HTERT RPE-1 (cell line): ENCODE measurements around the gene PHACTR1.

Experiments
- in situ Hi-C: fragments of 300-500 bp; cut with MboI; formaldehyde crosslinking; loops from 4 replicates; pipeline ENCODE4 v1.14.3; 2020; ENCODE audit warnings: low sequenced_read_pairs

The PHACTR1 gene

DNA sequence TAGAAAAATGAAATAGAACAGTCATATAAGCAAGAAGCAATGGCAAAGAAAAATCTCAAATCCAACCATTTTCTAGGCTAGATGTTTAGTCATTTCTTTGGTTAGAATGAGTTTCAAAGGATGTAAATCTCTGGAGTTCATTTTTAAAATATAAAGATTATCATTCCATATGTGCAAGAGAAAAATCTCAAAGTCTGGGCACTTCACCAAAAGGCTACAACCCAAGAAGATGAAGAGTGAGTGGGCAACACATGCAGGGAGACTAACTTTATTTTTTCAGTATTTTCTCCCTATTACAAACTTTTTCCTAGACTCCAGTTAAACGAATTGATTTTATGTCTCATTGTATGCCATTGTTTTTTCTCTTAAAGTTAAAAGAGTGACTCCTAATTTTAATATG lies 83.6 kb downstream of the PHACTR1 start:
- in situ Hi-C loops = no loop called here

DNA sequence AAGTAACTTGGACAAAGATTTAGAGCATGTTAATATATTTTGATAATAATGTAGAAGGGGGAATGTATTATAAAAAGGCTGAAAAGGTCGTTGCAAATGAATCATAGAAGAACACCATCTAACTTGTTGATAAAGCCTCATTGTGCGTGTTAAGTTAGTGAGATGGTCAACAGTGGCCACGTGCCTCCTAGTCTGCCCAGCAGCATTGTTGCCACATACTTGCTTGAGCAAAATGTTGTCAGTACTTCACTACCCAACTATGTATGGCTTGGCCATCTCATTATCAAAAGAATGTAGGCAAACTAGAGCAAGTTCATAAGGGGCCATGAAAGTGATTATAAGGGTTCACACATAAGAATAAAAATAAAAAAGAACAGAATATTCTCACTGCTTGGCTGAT lies 84.6 kb downstream of the PHACTR1 start:
- in situ Hi-C loops = no loop called here

DNA sequence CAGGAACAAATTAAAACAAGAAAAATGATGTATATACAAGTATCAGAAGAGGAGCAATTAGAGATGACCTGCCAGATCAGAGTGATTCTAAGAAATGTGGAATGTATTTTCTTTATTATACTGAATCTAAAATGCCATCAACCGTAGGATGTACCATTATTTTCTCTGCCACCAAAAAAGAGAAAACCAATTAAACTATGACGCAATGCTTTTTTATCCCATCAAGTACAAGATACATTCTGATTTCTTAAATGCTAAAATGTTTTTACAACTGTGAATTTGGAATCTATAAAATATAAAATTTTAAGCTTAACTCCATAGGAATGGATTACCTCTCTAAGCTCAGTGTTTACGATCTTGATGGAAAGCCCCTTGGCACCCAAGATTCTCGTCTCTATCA lies 85.9 kb downstream of the PHACTR1 start:
- in situ Hi-C loops = no loop called here

DNA sequence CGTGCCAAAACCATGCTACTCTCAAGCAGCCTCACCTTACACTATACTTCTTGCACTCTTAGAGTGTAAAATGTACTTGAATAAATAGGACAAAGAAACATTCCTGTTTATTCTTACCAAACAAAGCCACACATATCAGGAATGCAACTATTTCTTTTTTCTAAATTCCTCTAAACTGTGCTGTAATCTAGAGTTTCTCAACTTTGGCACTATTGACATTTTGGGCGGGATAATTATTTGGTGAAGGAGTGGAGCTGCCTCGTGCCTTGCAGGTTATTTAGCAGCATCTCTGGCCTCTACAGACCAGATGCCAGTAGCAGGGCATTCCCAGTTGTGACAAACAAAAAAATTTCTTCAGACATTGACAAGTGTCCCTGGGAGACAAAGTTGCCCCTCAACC lies 86.9 kb downstream of the PHACTR1 start:
- in situ Hi-C loops = no loop called here

GRCh38 chr6:12804952-12805645 lies 88.5 kb downstream of the PHACTR1 start:
- in situ Hi-C loops = no loop called here

DNA sequence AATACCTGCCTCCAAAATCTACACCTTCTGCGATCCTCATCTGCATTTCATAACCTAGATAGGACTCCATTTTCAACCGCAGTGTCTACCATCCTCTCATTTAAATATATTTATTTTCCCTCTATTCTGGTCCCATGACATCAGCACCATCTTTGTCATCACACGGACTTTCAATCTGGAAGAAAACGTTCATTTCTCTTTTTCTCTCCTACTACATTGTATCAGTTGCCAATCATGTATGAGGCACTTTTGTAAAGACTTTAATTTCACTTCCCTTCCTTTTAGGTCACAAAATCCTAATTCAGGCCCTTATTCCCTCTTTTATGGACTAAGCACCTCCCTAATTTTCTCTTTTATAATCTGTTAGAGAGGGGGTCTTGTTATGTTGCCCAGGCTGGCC lies 89.6 kb downstream of the PHACTR1 start:
- in situ Hi-C loops = no loop called here

DNA sequence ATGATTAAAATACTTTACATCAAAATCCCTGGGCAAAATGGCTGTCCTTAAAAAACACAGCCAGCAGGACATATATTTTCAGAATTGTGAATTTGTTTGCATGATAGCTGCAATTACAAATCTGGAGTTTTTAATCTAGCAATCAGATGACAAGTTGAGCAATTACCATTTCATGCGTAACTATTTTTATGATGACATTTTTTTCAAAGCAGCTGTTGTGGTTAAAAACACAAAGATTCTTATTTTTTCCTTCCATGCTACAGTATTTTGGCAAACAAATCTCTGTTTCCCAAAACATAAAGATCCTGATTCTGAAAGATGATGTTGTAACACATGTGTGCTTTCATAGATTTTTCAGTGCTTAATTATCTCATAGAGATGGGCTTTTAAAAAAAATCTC lies 90.2 kb downstream of the PHACTR1 start:
- in situ Hi-C loops = no loop called here

DNA sequence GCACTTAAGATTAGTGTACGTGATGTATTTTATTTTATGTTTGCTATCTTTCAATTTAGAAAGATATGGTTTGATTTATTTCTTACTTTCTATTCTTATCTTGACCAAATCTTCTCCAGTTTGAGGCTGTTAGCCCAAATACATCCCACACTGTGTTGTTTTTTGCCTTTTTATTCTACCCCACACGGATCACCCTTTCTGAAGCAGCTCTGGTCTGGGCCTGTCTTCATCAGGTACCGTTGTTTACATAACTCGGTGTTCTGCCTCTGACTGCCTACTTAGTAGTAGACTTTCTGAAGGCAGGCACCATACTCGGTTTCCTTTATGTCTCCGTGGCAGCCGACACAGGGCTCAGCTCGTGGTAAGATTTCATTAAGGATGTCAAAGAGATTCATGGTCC lies 95.0 kb downstream of the PHACTR1 start:
- in situ Hi-C loops = no loop called here

- in situ Hi-C loops = no loop called here
Observed at GRCh38 chr6:12813321-12813720, 96.8 kb downstream of the PHACTR1 start.

DNA sequence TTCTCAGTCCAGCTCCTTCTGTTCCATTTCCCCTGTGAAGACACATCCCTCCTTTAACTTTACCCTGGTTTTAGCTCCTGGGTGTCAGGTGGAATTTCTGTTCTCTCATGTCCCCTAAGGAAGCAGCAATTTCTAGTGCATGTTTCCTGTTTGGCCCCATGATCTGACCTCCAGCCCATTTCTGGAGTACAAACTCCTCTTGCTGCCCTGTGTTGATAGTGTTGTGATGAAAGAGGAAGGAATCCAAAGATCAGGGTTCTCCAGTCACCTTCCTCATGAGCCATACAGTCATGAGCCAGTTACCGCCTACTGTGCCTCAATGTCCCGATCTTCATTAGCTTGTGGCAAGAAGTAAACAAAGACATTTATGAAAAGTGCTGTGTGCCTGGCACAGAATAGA lies 97.4 kb downstream of the PHACTR1 start:
- in situ Hi-C loops = no loop called here

DNA sequence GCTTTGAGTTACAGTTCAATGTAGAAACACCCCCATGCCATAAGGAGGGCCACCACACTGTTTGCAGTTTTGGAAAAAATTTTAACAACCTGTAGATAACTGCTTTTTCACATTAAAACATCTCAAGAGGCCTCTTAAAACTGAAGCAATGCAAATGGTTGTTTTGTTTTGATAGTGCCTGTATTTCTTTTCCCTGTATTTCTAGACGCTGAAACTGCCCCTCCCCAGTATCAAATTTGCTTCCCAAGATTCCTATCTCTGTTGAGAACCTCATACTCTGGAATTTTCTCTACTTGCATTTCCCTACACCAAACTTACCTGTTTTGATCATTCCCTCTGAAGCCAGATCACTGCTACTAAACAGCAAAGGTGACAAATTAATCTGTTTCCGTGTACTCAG lies 98.5 kb downstream of the PHACTR1 start:
- in situ Hi-C loops = no loop called here

DNA sequence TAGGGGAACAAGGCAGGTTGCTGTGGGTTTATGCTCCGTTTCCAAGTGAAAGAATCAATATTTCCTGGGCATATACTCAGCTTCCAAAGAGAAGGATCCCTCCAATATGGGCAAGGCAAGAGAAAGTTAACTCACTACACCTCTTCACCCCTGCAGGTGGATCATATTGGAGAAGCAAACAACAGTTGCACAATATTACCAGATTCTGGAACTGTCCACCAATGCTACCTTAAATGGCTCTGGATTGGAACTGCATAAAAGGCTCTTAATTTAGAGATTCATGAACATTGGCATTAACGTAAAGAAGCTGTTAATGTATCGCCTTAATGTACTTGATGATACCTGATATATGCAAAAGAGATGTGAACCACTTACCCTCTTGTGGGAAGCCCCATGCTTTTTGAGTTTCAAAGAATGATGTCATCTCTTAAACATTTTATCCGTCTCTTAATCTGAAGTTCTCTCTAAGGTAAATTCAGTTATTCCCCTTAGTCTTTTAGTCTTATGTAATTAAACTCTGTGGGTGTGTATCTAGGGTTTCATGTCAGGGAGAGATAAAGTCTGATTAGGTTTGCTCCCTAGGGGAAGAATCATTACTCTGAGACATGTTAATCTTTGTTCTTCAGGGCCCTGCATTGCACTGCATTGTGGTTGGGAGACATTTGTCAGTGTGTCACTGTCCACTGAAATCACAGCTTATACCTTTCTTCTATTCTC lies 99.5 kb downstream of the PHACTR1 start:
- in situ Hi-C loops = no loop called here

GRCh38 chr6:12818324-12818723 lies 101.8 kb downstream of the PHACTR1 start:
- in situ Hi-C loops = no loop called here

DNA sequence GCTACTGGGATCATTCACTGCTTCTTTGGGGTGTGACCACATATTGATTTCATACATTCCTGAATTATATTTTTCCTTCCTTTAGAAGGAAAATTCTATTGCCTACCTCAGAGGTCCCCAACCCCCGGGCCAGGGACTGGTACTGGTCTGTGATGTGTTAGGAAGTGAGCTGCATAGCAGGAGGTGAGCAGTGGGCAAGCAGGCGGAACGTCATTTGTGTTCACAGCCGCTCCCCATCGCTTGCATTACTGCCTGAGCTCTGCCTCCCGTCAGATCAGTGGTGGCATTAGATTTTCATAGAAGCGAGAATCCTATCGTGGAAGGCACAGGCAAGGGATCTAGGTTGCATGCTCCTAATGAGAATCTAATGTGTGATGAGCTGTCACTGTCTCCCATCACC lies 107.3 kb downstream of the PHACTR1 start:
- in situ Hi-C loops = no loop called here

GRCh38 chr6:12826584-12826983 lies 110.0 kb downstream of the PHACTR1 start:
- in situ Hi-C loops = no loop called here

DNA sequence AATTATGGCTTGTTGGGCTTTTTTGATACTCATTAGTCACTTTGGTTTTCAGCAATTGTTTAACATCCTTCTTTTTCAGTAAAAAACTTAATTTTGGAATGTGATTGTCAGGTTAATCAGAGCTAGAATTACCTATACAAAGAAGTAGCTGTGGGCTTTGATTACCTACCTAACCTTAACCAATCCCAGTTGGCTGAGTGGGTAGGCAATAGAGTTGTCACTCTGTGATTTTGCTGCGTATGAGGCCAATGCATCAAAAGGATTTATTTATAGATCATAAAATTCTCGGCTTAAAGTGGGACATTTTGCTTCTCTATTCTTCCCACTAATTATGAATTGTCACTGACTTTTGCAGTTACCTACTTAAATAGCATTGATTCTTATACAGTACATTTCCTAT lies 111.4 kb downstream of the PHACTR1 start:
- in situ Hi-C loops = no loop called here

- in situ Hi-C loops = no loop called here
Observed at GRCh38 chr6:12832226-12832735, 115.7 kb downstream of the PHACTR1 start.

- in situ Hi-C loops = no loop called here
Observed at GRCh38 chr6:12836009-12836408, 119.4 kb downstream of the PHACTR1 start.

DNA sequence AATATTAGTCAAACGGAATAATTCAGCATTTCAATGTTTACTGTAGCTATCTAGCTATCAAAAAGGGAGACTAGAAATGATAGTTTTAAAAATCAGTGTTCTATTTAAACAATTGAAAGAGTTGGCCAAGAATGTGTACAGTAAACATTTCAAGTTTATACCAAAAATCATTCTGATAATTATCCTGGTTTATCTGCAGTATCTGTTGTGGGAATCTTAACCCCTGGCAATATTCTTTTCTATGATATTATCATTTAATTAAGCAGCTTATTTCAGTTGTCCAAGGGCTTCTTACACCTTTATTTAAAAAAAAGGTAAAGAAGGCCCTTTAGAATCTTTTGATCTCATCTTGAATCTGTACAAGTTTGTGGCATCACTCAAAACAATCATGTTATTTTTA lies 125.1 kb downstream of the PHACTR1 start:
- in situ Hi-C loops = no loop called here

- in situ Hi-C loops = no loop called here
Observed at GRCh38 chr6:12842114-12842513, 125.5 kb downstream of the PHACTR1 start.

GRCh38 chr6:12842658-12843057 lies 126.1 kb downstream of the PHACTR1 start:
- in situ Hi-C loops = no loop called here
